Activated CD8-positive, alpha-beta T cell treated with anti-CD3 and anti-CD28 coated beads for 36 hours (primary cell): Measurements from ENCODE around the gene SSBP3. TPM values are rescaled to one million over a fixed set of nuclear protein-coding genes. Genes with fewer than 3 reads are reported as not detected.

Experiments
- ATAC-seq: fragments of 200-7000 bp; cut with Tn5 transposase; one replicate; pipeline ENCODE4 v1.10.0; 2021; ENCODE audit warnings: mild to moderate bottlenecking, moderate library complexity
- CTCF ChIA-PET: fragments of 350-600 bp; sonication (Branson Sonifier 250); formaldehyde crosslinking; loops from one replicate; lab custom pipeline; 2021; ENCODE audit warnings: antibody characterized with exemption; lab: Charles Lee
- POLR2A ChIA-PET: fragments of 350-600 bp; sonication (Branson Sonifier 250); formaldehyde crosslinking; loops from one replicate; lab custom pipeline; 2021; ENCODE audit warnings: antibody characterized with exemption; lab: Charles Lee
- DNase-seq: peaks from one replicate; pipeline ENCODE4 v3.0.0-alpha.2; 2020
- H3K27ac Mint-ChIP-seq: one replicate; pipeline ENCODE4 v1.8.0; 2021; ENCODE audit warnings: mild to moderate bottlenecking, mixed read lengths
- H3K27me3 Mint-ChIP-seq: one replicate; pipeline ENCODE4 v1.8.0; 2021; ENCODE audit warnings: mixed read lengths
- H3K36me3 Mint-ChIP-seq: one replicate; pipeline ENCODE4 v1.8.0; 2021; ENCODE audit warnings: low read depth, mixed read lengths
- H3K4me1 Mint-ChIP-seq: one replicate; pipeline ENCODE4 v1.8.0; 2021; ENCODE audit warnings: low read depth, mixed read lengths
- H3K4me3 Mint-ChIP-seq: one replicate; pipeline ENCODE4 v1.8.0; 2021; ENCODE audit warnings: mild to moderate bottlenecking, moderate library complexity, mixed read lengths
- H3K9me3 Mint-ChIP-seq: one replicate; pipeline ENCODE4 v1.8.0; 2021; ENCODE audit warnings: mixed read lengths
- CTCF ChIP-seq: fragments of 200-600 bp; IDR thresholded peaks from one replicate; pipeline ENCODE4 v1.8.0; 2022; ENCODE audit warnings: antibody characterized with exemption, mild to moderate bottlenecking
- intact Hi-C: fragments of 100-400 bp; cut with micrococcal nuclease; formaldehyde crosslinking; loops from one replicate; pipeline ENCODE4 v1.10.0; 2022
- total RNA-seq, 2 experiments: library from RNA; stranded (reverse); gene quantifications; one replicate each; pipeline ENCODE4 v1.2.3, GENCODE V29; 2021

Gene SSBP3
- total RNA-seq, 2 experiments from 2014 or later: 62.6 to 67.8 TPM

GRCh38 chr1:54252371-54252936, 153.7 kb downstream of the SSBP3 start:
- Mint-ChIP-seq H3K36me3 (peaks cover 1% of the 10 kb centered on the region), H3K27ac (peak overlapping the region; percentile 7), H3K4me3 (no peak overlapping the region), H3K9me3 (no peaks in the 10 kb centered on the region), H3K4me1 (no peaks in the 10 kb centered on the region), H3K27me3 (no peaks in the 10 kb centered on the region)
- ChIA-PET CTCF (interaction anchor here (2.2 kb wide), 1 partner anchor 237 kb away, joined by 6 read pairs; no protein-coding TSS in a partner anchor), POLR2A (interaction anchor here (1.0 kb wide), 2 partner anchors 9 to 55 kb away, joined by 3 read pairs; no protein-coding TSS in a partner anchor)
- no peak for TF ChIP-seq CTCF
- intact Hi-C loops: no loop called here
- ATAC-seq (no peak), DNase-seq (no peak)

- peaks cover 1% of the 10 kb centered on the region for H3K36me3 Mint-ChIP-seq
- no peaks in the 10 kb centered on the region for H3K9me3 Mint-ChIP-seq
- DNase-seq: no peak
- no peaks in the 10 kb centered on the region for H3K4me1 Mint-ChIP-seq
- intact Hi-C loops: no loop called here
- ATAC-seq: no peak
- POLR2A ChIA-PET: no interaction called here
- TF ChIP-seq CTCF: no peak
- CTCF ChIA-PET: interaction anchor here (2.2 kb wide), 1 partner anchor 239 kb away, joined by 6 read pairs; no protein-coding TSS in a partner anchor
- H3K27ac Mint-ChIP-seq: no peak overlapping the region
- H3K4me3 Mint-ChIP-seq: no peak overlapping the region
- H3K27me3 Mint-ChIP-seq: no peaks in the 10 kb centered on the region
Observed at GRCh38 chr1:54250670-54251069, 155.5 kb downstream of the SSBP3 start.

- intact Hi-C loops: no loop called here
- ChIA-PET POLR2A (no interaction called here), CTCF (interaction anchor here (2.2 kb wide), 1 partner anchor 240 kb away, joined by 6 read pairs; no protein-coding TSS in a partner anchor)
- no peak for DNase-seq
- Mint-ChIP-seq H3K4me1 (no peaks in the 10 kb centered on the region), H3K9me3 (no peaks in the 10 kb centered on the region), H3K36me3 (peaks cover 1% of the 10 kb centered on the region), H3K27ac (no peak overlapping the region), H3K4me3 (no peak overlapping the region), H3K27me3 (no peaks in the 10 kb centered on the region)
- no peak for TF ChIP-seq CTCF
- ATAC-seq: no peak
Observed at GRCh38 chr1:54249819-54250435, 156.3 kb downstream of the SSBP3 start.

- Mint-ChIP-seq H3K9me3 (no peaks in the 10 kb centered on the region), H3K4me3 (no peak overlapping the region), H3K27ac (no peak overlapping the region), H3K36me3 (peaks cover 1% of the 10 kb centered on the region), H3K4me1 (no peaks in the 10 kb centered on the region), H3K27me3 (no peaks in the 10 kb centered on the region)
- intact Hi-C loops: no loop called here
- DNase-seq: no peak
- no peak for ATAC-seq
- TF ChIP-seq CTCF: no peak
- ChIA-PET POLR2A (no interaction called here), CTCF (no interaction called here)
Observed at GRCh38 chr1:54248966-54249365, 157.2 kb downstream of the SSBP3 start.

- Mint-ChIP-seq H3K27ac (no peak overlapping the region), H3K4me1 (no peaks in the 10 kb centered on the region), H3K9me3 (no peaks in the 10 kb centered on the region), H3K27me3 (no peaks in the 10 kb centered on the region), H3K36me3 (peaks cover 3% of the 10 kb centered on the region), H3K4me3 (no peak overlapping the region)
- CTCF ChIA-PET: no interaction called here
- intact Hi-C loops: no loop called here
- ATAC-seq: no peak
- DNase-seq: no peak
- POLR2A ChIA-PET: no interaction called here
- no peak for TF ChIP-seq CTCF
Observed at GRCh38 chr1:54247863-54248515, 158.2 kb downstream of the SSBP3 start.
